A673 (cell line): ENCODE data around the gene PPP1R16B. TPM values are rescaled to one million over a fixed set of nuclear protein-coding genes. Genes with fewer than 3 reads are reported as not detected.

Experiments used
- BruUV-seq: library from RNA; stranded (reverse); fragments of 400-500 nt; replicated peaks from 2 replicates; lab custom pipeline; 2021; lab: Mats Ljungman, UMichigan
- CTCF ChIA-PET: fragments of 300-600 bp; sonication (Branson Sonifier 250); formaldehyde crosslinking; loops from one replicate; lab custom pipeline; 2022; ENCODE audit warnings: antibody characterized with exemption; lab: Charles Lee
- POLR2A ChIA-PET: fragments of 300-600 bp; sonication (Branson Sonifier 250); formaldehyde crosslinking; loops from one replicate; lab custom pipeline; 2022; ENCODE audit warnings: antibody characterized with exemption; ENCODE audit not compliant: low non-redundant PET; lab: Charles Lee
- DNase-seq: peaks from one replicate; pipeline ENCODE4 v3.0.0-alpha.2; 2015; ENCODE audit warnings: low spot score
- H3K27ac ChIP-seq: fragments of 200-600 bp; sonication (generic); 2 replicates; pipeline ENCODE4 v1.5.1; 2016; ENCODE audit warnings: mixed run types, low read depth, mild to moderate bottlenecking, mixed read lengths, antibody characterized with exemption, low read length; ENCODE audit not compliant: poor library complexity, severe bottlenecking
- H3K27me3 ChIP-seq: fragments of 200-600 bp; sonication (generic); replicated peaks from 2 replicates; pipeline ENCODE4 v1.6.1; 2017; ENCODE audit warnings: mixed run types, low read depth, mild to moderate bottlenecking, mixed read lengths, antibody characterized with exemption, low read length; ENCODE audit not compliant: insufficient read depth, poor library complexity
- H3K36me3 ChIP-seq: fragments of 200-600 bp; sonication (generic); 2 replicates; pipeline ENCODE4 v1.6.1; 2016; ENCODE audit warnings: mixed run types, mild to moderate bottlenecking, mixed read lengths, antibody characterized with exemption, low read length; ENCODE audit not compliant: insufficient read depth, poor library complexity, severe bottlenecking
- H3K4me1 ChIP-seq: fragments of 200-600 bp; sonication (generic); 2 replicates; pipeline ENCODE4 v1.6.1; 2017; ENCODE audit warnings: mixed run types, mild to moderate bottlenecking, mixed read lengths, antibody characterized with exemption, low read length; ENCODE audit not compliant: insufficient read depth, poor library complexity, severe bottlenecking
- H3K4me3 ChIP-seq: fragments of 200-600 bp; sonication (generic); 2 replicates; pipeline ENCODE4 v1.5.1; 2016; ENCODE audit warnings: low read depth, mixed run types, mild to moderate bottlenecking, mixed read lengths, low read length; ENCODE audit not compliant: poor library complexity, severe bottlenecking
- H3K9me3 ChIP-seq: fragments of 200-600 bp; sonication (generic); 2 replicates; pipeline ENCODE4 v1.6.1; 2016; ENCODE audit warnings: mixed run types, low read depth, mild to moderate bottlenecking, mixed read lengths, antibody characterized with exemption, low read length; ENCODE audit not compliant: poor library complexity, severe bottlenecking
- EZH2 ChIP-seq: fragments of 200-600 bp; sonication (generic); IDR thresholded peaks from 2 replicates; pipeline ENCODE4 v1.6.1; 2017; ENCODE audit warnings: borderline replicate concordance, low read depth, mild to moderate bottlenecking, mixed read lengths, antibody characterized with exemption, low read length; ENCODE audit not compliant: poor library complexity, severe bottlenecking
- intact Hi-C: fragments of 100-400 bp; cut with micrococcal nuclease; formaldehyde crosslinking; loops from one replicate; pipeline ENCODE4 v1.10.0; 2022; ENCODE audit not compliant: unreplicated experiment
- total RNA-seq: library from RNA; stranded (reverse); gene quantifications from 2 replicates; pipeline ENCODE4 v1.2.3, GENCODE V29; 2021
- TF ChIP-seq, protein P1 (sequence below): fragments of 300-800, 200-600 bp; sonication (generic); conservative IDR thresholded peaks from 2 replicates; pipeline ENCODE4 v1.5.1; 2017; ENCODE audit warnings: low read depth, mild to moderate bottlenecking, antibody characterized with exemption, low read length, moderate library complexity, mixed read lengths

PPP1R16B gene
- total RNA-seq, 1 experiment from 2014 or later = 0.17 TPM

DNA sequence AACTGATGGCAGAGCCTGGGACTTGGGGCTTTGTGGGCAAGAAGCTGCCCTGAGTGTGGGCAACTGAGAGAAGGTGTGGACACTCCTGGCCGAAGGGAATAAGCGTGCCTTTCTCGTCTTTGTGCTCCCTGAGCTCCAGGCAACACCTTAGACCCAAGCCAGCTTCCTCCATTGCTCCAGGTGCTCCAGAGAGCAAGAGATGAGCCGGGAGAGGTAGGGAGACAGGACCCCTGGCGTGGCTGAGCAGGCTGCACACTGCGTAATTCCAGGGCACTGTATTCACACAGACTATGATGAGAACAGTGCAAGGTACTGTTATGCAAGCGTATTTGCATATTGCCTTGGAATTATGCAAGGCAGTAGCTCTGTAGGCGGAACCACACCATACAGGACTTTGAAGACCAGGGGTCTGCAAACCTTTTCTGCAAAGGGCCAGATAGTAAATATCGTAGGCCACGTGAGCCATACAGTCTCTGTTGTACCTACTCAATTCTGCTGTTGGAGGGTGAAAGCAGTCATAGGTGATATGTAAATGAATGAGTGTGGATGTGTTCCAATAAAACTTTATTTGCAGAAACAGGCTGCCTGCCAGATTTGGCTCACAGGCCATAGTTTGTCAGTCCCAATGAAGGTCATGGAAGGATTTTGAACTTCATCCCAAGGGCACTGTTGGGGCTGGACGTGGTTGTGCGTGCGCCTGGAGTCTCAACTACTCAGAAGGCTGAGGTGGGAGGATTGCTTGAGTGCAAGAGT lies 78.7 kb downstream of the PPP1R16B start:
- Histone ChIP-seq H3K4me3 (no peak overlapping the region), H3K27ac (no peak overlapping the region), H3K27me3 (peaks cover 27% of the 10 kb centered on the region), H3K9me3 (no peaks in the 10 kb centered on the region), H3K36me3 (no peaks in the 10 kb centered on the region), H3K4me1 (no peaks in the 10 kb centered on the region)
- no peak for DNase-seq
- BruUV-seq = no TSS peak
- CTCF ChIA-PET = no interaction called here
- intact Hi-C loops = no loop called here
- POLR2A ChIA-PET = no interaction called here
- no peak for TF ChIP-seq EZH2
- TF ChIP-seq, protein P1, sequence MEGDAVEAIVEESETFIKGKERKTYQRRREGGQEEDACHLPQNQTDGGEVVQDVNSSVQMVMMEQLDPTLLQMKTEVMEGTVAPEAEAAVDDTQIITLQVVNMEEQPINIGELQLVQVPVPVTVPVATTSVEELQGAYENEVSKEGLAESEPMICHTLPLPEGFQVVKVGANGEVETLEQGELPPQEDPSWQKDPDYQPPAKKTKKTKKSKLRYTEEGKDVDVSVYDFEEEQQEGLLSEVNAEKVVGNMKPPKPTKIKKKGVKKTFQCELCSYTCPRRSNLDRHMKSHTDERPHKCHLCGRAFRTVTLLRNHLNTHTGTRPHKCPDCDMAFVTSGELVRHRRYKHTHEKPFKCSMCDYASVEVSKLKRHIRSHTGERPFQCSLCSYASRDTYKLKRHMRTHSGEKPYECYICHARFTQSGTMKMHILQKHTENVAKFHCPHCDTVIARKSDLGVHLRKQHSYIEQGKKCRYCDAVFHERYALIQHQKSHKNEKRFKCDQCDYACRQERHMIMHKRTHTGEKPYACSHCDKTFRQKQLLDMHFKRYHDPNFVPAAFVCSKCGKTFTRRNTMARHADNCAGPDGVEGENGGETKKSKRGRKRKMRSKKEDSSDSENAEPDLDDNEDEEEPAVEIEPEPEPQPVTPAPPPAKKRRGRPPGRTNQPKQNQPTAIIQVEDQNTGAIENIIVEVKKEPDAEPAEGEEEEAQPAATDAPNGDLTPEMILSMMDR = no peak

DNA sequence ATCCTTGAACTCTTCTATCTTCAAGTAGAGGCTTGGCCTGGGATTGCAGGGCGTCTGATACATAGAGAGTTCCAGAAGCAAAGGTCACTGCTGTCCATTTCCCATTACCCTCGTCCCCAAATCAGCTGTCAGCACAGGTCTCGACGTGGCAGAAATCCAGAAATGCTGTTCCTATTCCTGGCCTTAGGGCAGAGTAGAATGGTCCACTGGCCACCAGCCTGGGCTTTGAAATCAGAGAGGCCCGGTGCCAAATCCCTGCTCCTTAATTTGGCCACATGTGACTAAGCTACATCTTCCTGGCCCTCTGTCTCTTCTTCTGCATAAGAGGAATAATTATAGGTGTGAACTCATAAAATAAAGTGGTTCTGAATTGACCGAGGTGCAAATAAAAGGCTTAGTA lies 79.9 kb downstream of the PPP1R16B start:
- intact Hi-C loops = no loop called here
- Histone ChIP-seq H3K27me3 (peaks cover 16% of the 10 kb centered on the region), H3K36me3 (no peaks in the 10 kb centered on the region), H3K4me1 (no peaks in the 10 kb centered on the region), H3K27ac (no peak overlapping the region), H3K4me3 (no peak overlapping the region), H3K9me3 (no peaks in the 10 kb centered on the region)
- TF ChIP-seq, protein P1 = no peak
- no peak for TF ChIP-seq EZH2
- POLR2A ChIA-PET = no interaction called here
- BruUV-seq = no TSS peak
- no peak for DNase-seq
- CTCF ChIA-PET = no interaction called here

DNA sequence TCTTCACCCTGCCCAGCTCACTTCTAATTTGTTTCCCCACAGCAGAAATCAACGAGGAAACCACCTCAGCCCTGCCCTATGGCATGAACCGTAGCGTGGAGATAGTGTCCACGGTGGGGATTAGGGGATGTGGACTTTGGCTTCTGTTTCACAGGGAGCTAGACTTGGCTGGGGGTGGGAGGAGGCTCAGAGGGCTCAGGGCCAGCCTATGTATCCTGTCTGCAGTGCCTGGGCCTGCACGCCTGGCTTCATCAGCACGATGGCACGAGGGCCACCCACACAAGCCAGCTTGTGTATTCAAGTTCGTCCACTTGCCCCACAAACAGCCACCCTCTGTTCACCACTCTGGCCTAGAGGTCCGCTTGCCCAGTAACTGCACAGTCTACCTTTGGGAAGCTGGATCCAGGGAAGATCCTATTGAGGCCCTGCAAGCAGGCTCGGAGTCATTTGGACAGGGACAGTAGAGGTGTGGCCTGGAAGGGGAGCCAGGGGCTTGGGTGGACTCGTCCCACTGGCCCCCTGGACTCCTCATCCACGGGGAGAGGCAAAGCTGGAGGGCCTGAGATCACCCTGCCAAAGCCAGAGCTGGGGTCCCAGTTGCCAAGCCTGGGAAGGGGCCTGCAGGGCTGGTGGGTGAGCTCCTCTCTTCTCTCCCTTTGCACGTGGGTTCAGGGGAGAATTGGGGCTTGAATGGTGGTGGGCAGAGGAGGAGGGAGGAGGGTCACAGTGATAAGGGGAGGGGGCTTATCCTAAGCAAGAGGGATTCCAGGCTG lies 82.7 kb downstream of the PPP1R16B start:
- no peak for TF ChIP-seq EZH2
- TF ChIP-seq, protein P1 = no peak
- BruUV-seq = no TSS peak
- H3K27me3 ChIP-seq = peaks cover 13% of the 10 kb centered on the region
- CTCF ChIA-PET = interaction anchor here (0.7 kb wide), 1 partner anchor 54 kb away, joined by 3 read pairs; no protein-coding TSS in a partner anchor
- intact Hi-C loops = no loop called here
- no peaks in the 10 kb centered on the region for H3K4me1 ChIP-seq
- POLR2A ChIA-PET = interaction anchor here (0.6 kb wide), 1 partner anchor 74 kb away, joined by 4 read pairs; no protein-coding TSS in a partner anchor
- no peaks in the 10 kb centered on the region for H3K9me3 ChIP-seq
- H3K4me3 ChIP-seq = no peak overlapping the region
- no peaks in the 10 kb centered on the region for H3K36me3 ChIP-seq
- no peak for DNase-seq
- H3K27ac ChIP-seq = no peak overlapping the region
